Spleen (tissue), 7 donors: ENCODE measurements around the gene ZNF618.

ENCODE experiments used
- POLR2A ChIP-seq, 3 donors: fragments of 450-650 bp; IDR thresholded peaks; one replicate each; pipeline ENCODE4 v1.5.1; 2017; ENCODE audit warnings: antibody characterized with exemption in 3 of 3, mild to moderate bottlenecking in 1 of 3
- TF ChIP-seq, protein P1 (sequence below), 11 experiments: fragments of 200-600 bp in 7 of 11; fragments of 450-650 bp in 4 of 11; sonication (generic) in 4 of 11; IDR thresholded peaks in 8 of 11; conservative IDR thresholded peaks in 3 of 11; 1 replicate in 7 of 11; 2 replicates in 4 of 11; pipeline versions ENCODE4 v1.4.0 to v1.8.0; 2016 to 2021; ENCODE audit warnings: antibody characterized with exemption in 11 of 11, inconsistent platforms in 4 of 11, mild to moderate bottlenecking in 1 of 11
- donor health status: DM: no; HTN: no; CAD: no; lungs with moderate emphysema.
- donor health status: DM: no; HTN: no; CAD: no.
- donor health status: DM: no; HTN: no; CAD: no.

- TF ChIP-seq, protein P1, sequence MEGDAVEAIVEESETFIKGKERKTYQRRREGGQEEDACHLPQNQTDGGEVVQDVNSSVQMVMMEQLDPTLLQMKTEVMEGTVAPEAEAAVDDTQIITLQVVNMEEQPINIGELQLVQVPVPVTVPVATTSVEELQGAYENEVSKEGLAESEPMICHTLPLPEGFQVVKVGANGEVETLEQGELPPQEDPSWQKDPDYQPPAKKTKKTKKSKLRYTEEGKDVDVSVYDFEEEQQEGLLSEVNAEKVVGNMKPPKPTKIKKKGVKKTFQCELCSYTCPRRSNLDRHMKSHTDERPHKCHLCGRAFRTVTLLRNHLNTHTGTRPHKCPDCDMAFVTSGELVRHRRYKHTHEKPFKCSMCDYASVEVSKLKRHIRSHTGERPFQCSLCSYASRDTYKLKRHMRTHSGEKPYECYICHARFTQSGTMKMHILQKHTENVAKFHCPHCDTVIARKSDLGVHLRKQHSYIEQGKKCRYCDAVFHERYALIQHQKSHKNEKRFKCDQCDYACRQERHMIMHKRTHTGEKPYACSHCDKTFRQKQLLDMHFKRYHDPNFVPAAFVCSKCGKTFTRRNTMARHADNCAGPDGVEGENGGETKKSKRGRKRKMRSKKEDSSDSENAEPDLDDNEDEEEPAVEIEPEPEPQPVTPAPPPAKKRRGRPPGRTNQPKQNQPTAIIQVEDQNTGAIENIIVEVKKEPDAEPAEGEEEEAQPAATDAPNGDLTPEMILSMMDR (IDR thresholded peaks at IDR 0.05 in 8 of 11, conservative IDR thresholded peaks at IDR 0.05 in 3 of 11): no peak
- no peak for TF ChIP-seq POLR2A (IDR thresholded peaks at IDR 0.05)
Measured at GRCh38 chr9:114004221-114004716, 128.2 kb downstream of the ZNF618 start.
